ENCODE data around the gene UBE2B.
A peak's percentile ranks its signal among the peaks of the same experiment; 100 is the strongest.

UBE2B gene

GRCh38 chr5:134398609-134399155 lies 27.3 kb downstream of the UBE2B start:
- H3K4me3 ChIP-seq (ENCODE audit: low read depth, low read length), result no peak overlapping the region
- TF ChIP-seq CTCF (IDR thresholded peaks at IDR 0.05; ENCODE audit: low read depth, low read length, missing control alignments), result no peak
- no peak for DNase-seq (ENCODE audit: low read depth)
- in situ Hi-C loops (cut with HindIII; ENCODE audit: low sequenced_read_pairs), result no loop called here

GRCh38 chr5:134403951-134404350 lies 32.6 kb downstream of the UBE2B start:
- H3K4me3 ChIP-seq (ENCODE audit: low read depth, low read length), result no peak overlapping the region
- TF ChIP-seq CTCF (IDR thresholded peaks at IDR 0.05; ENCODE audit: low read depth, low read length, missing control alignments), result no peak
- DNase-seq (ENCODE audit: low read depth), result no peak
- in situ Hi-C loops (cut with HindIII; ENCODE audit: low sequenced_read_pairs), result no loop called here

- no peak for TF ChIP-seq CTCF (IDR thresholded peaks at IDR 0.05; ENCODE audit: low read depth, low read length, missing control alignments)
These were observed 35.0 kb downstream of the UBE2B start for GRCh38 chr5:134406390-134406789.

GRCh38 chr5:134409321-134409720 lies 38.0 kb downstream of the UBE2B start:
- in situ Hi-C loops (cut with HindIII; ENCODE audit: low sequenced_read_pairs), result no loop called here
- DNase-seq (ENCODE audit: low read depth), result no peak
- TF ChIP-seq CTCF (IDR thresholded peaks at IDR 0.05; ENCODE audit: low read depth, low read length, missing control alignments), result no peak
- no peak overlapping the region for H3K4me3 ChIP-seq (ENCODE audit: low read depth, low read length)

More at GRCh38 chr5:134406390-134406789, 35.0 kb downstream of the UBE2B start:
- DNase-seq (ENCODE audit: low read depth), result no peak
- in situ Hi-C loops (cut with HindIII; ENCODE audit: low sequenced_read_pairs), result no loop called here
- H3K4me3 ChIP-seq (ENCODE audit: low read depth, low read length), result no peak overlapping the region

GRCh38 chr5:134410822-134411221 lies 39.5 kb downstream of the UBE2B start:
- no peak for DNase-seq (ENCODE audit: low read depth)
- in situ Hi-C loops (cut with HindIII; ENCODE audit: low sequenced_read_pairs), result loop anchor here (5.0 kb wide), 1 partner anchor 101 kb away; no protein-coding TSS in a partner anchor
- no peak for TF ChIP-seq CTCF (IDR thresholded peaks at IDR 0.05; ENCODE audit: low read depth, low read length, missing control alignments)
- H3K4me3 ChIP-seq (ENCODE audit: low read depth, low read length), result peak overlapping the region; percentile 72

GRCh38 chr5:134411228-134411545 lies 39.8 kb downstream of the UBE2B start:
- no peak for TF ChIP-seq CTCF (IDR thresholded peaks at IDR 0.05; ENCODE audit: low read depth, low read length, missing control alignments)
- in situ Hi-C loops (cut with HindIII; ENCODE audit: low sequenced_read_pairs), result loop anchor here (5.0 kb wide), 1 partner anchor 101 kb away; no protein-coding TSS in a partner anchor
- no peak for DNase-seq (ENCODE audit: low read depth)
- H3K4me3 ChIP-seq (ENCODE audit: low read depth, low read length), result peak overlapping the region; percentile 72
